Adrenal gland (tissue), 12 donors: ENCODE results near the gene MCEE. TPM values are rescaled to one million over a fixed set of nuclear protein-coding genes. Genes with fewer than 3 reads are reported as not detected.
"Not testable (repeated sequence)": the region's sequence is repeated elsewhere in the genome, so short reads cannot be mapped to it uniquely, and the experiment has no call there.

ENCODE experiments used
- DNase-seq, 7 donors: peaks; one replicate each; pipeline ENCODE4 v3.0.0-alpha.2; 2019 to 2020
- H3K27ac ChIP-seq, 5 donors: fragments of 200-600 bp; sonication (generic) in 4 of 5; 1 replicate in 3 of 5; 2 replicates in 2 of 5; pipeline versions ENCODE4 v1.5.1 to v1.8.0; 2016 to 2020; ENCODE audit warnings: mild to moderate bottlenecking in 1 of 5
- H3K27me3 ChIP-seq: fragments of 200-600 bp; 2 replicates; pipeline ENCODE4 v1.8.0; 2021
- H3K36me3 ChIP-seq, 2 donors: fragments of 200-600 bp; replicated peaks in 1 of 2; 1 replicate in 1 of 2; 2 replicates in 1 of 2; pipeline versions ENCODE4 v1.5.1 to v1.8.0; 2018 to 2022
- H3K4me1 ChIP-seq, 2 donors: fragments of 200-600 bp; replicated peaks in 1 of 2; 1 replicate in 1 of 2; 2 replicates in 1 of 2; pipeline versions ENCODE4 v1.5.1 to v1.8.0; 2018 to 2021
- H3K4me3 ChIP-seq, 4 donors: fragments of 200-600 bp; sonication (generic) in 3 of 4; one replicate each; pipeline ENCODE4 v1.5.1; 2016 to 2018
- H3K9me3 ChIP-seq, 3 donors: fragments of 200-600 bp; sonication (generic) in 1 of 3; replicated peaks in 1 of 3; 1 replicate in 2 of 3; 2 replicates in 1 of 3; pipeline versions ENCODE4 v1.5.1 to v1.8.0; 2016 to 2021
- CTCF ChIP-seq, 6 experiments: fragments of 450-650 bp in 4 of 6; fragments of 200-600 bp in 2 of 6; sonication (generic) in 1 of 6; IDR thresholded peaks; 1 replicate in 5 of 6; 2 replicates in 1 of 6; pipeline versions ENCODE4 v1.5.1 to v1.8.0; 2016 to 2021; ENCODE audit warnings: antibody characterized with exemption in 6 of 6, mild to moderate bottlenecking in 2 of 6, moderate library complexity in 1 of 6
- POLR2A ChIP-seq, 2 donors: fragments of 450-650 bp; IDR thresholded peaks; one replicate each; pipeline ENCODE4 v1.6.1; 2017; ENCODE audit warnings: antibody characterized with exemption in 2 of 2, mild to moderate bottlenecking in 2 of 2, moderate library complexity in 1 of 2
- WGBS, 4 donors: extraction: QIAGEN DNeasy Blood & Tissue Kit in 2 of 4; methylation state at CpG; one replicate each; pipeline versions ENCODE4 v1.1.5 to v1.1.7; 2013 to 2017; 5-methylcytosine and 5-hydroxymethylcytosine counted together
- intact Hi-C, 2 donors: fragments of 100-400 bp; cut with DNase I; formaldehyde crosslinking; loops; one replicate each; pipeline versions ENCODE4 v1.14.1 to v1.15.0; 2022 to 2023
- polyA plus RNA-seq, 3 donors: library from polyadenylated mRNA; stranded (reverse); fragments of 200-250 nt in 2 of 3; fragments of 350-450 nt in 1 of 3; fragmentation: Illumina TruSeq in 1 of 3; extraction: RNeasy Lipid Tissue Mini Kit (QIAGEN cat#74804) in 1 of 3; gene quantifications; one replicate each; pipeline ENCODE4 v1.2.3, GENCODE V29; 2013 to 2014
- total RNA-seq, 9 donors: library from RNA; depleted of rRNA in 4 of 9; stranded (reverse); fragments of >200 nt in 4 of 9; fragments of 120-200 nt in 1 of 9; fragmentation: NEBNext Ultra II Directional in 1 of 9; extraction: Animal tissue kit (Norgen Biotek cat#: 25700) in 1 of 9; gene quantifications; one replicate each; pipeline versions ENCODE4 v1.1.0 to v1.2.4, GENCODE V29; 2013 to 2023
- donor health status: healthy with polysubstance abuse.
- donor health status: Bipolar disorder and iron deficiency.
- donor health status: DM: yes; HTN: yes; CAD: no.
- donor health status: DM: no; HTN: no; CAD: no.
- donor health status: DM: no; HTN: no; CAD: no.
- donor health status: DM: yes; HTN: yes; CAD: no.

MCEE gene
- total and polyA plus RNA-seq, 12 donors, result 20.1 to 50.7 (median 31.5) TPM

GRCh38 chr2:71102981-71103681, 26.9 kb downstream of the MCEE start:
- WGBS, 4 donors, result 67 to 76% (median 68%) methylated on average over 6 of the region's 6 CpGs
- H3K9me3 ChIP-seq, result no peaks in the 10 kb centered on the region
- no peak for DNase-seq
- H3K27ac ChIP-seq, result no peak overlapping the region
- H3K4me3 ChIP-seq, result no peak overlapping the region
- H3K36me3 ChIP-seq, result no peaks in the 10 kb centered on the region
- intact Hi-C loops, result no loop called here
- no peak for TF ChIP-seq CTCF (IDR thresholded peaks at IDR 0.05)
- no peak for TF ChIP-seq POLR2A (IDR thresholded peaks at IDR 0.05)
- no peaks in the 10 kb centered on the region for H3K4me1 ChIP-seq
- no peaks in the 10 kb centered on the region for H3K27me3 ChIP-seq

DNA sequence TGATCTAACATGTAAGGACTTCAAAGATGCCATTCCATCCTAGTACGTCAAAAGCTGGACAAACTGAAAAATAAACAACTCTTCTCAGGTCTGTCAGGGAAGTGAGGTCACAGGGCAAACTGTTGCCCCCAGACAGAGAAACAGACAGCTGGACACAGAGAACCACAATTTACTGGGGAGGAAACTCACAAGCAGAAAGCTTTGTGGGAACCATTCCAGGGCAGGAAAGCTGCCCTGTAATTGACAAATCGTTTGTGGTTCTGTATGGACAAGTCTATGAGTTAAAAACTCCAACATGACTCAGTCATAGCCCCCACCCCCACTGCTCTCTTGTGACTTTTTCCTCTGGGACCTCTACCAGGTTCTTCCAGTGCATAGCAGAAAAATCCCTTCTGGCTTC, 28.4 kb downstream of the MCEE start:
- Histone ChIP-seq H3K36me3 (no peaks in the 10 kb centered on the region), H3K4me3 (no peak overlapping the region), H3K4me1 (no peaks in the 10 kb centered on the region), H3K27ac (no peak overlapping the region), H3K27me3 (no peaks in the 10 kb centered on the region), H3K9me3 (no peaks in the 10 kb centered on the region)
- WGBS, 4 donors, result 43 to 50% (median 46%) methylated on average over 2 of the region's 2 CpGs
- intact Hi-C loops, result no loop called here
- peak in 1 of 7 donors; percentile 4 for DNase-seq
- TF ChIP-seq POLR2A (IDR thresholded peaks at IDR 0.05) (no peak), CTCF (IDR thresholded peaks at IDR 0.05) (no peak)

DNA sequence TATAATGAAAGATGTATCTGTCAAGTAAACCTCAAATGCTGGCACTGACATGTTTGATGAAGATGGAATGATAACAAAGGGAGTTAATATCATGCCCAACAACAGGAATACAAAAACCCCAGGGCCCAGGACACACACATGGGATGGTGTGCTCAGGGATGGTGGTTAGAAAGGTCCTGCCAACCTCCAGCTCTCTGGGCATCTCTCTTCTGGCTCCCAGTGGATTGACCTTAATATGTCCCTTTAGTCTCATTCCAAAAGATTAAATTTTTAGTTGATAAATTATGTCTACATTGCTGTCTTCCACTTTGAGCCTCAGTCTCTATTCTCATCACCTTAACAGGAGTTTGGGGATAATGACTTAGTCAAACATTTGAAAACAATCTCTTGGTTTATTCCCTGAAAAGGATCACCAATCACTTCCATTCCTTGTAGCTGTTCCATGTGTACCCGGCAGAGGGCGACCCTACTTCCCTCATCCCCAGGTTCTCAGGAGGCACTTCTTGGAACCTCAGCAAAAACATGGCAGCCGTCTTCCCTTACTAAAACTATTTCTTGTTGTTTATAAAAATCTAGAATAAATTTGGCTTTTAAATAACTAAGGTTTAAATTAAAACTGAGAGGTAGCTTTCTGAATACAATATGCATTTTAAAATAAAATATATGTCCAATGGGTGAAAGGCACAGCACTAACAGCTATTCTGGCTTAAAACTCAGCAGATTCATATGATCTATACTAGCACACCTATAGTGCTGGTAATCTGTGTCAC, 29.6 kb downstream of the MCEE start:
- Histone ChIP-seq H3K9me3 (no peaks in the 10 kb centered on the region), H3K27me3 (no peaks in the 10 kb centered on the region), H3K4me3 (no peak overlapping the region), H3K27ac (no peak overlapping the region), H3K4me1 (no peaks in the 10 kb centered on the region), H3K36me3 (no peaks in the 10 kb centered on the region)
- peak; percentile 65 to 88 (median 75) for DNase-seq
- TF ChIP-seq POLR2A (IDR thresholded peaks at IDR 0.05) (no peak), CTCF (IDR thresholded peaks at IDR 0.05) (peak; percentile 66 to 80 (median 74))
- WGBS, 4 donors, result 5 to 10% (median 7%) methylated on average over 3 of the region's 3 CpGs
- intact Hi-C loops, result no loop called here

GRCh38 chr2:71092491-71093260, 37.4 kb downstream of the MCEE start:
- H3K27ac ChIP-seq, H3K9me3 ChIP-seq, H3K4me3 ChIP-seq, H3K4me1 ChIP-seq, H3K36me3 ChIP-seq, DNase-seq, H3K27me3 ChIP-seq, intact Hi-C loops: not testable (repeated sequence)
- WGBS, 4 donors, result 89 to 98% (median 93%) methylated on average over 17 to 33 of the region's 33 CpGs

GRCh38 chr2:71091808-71092207, 38.2 kb downstream of the MCEE start:
- DNase-seq, intact Hi-C loops: not testable (repeated sequence)
- 84 to 89% (median 86%) methylated on average over 7 to 9 of the region's 9 CpGs for WGBS, 4 donors

DNA sequence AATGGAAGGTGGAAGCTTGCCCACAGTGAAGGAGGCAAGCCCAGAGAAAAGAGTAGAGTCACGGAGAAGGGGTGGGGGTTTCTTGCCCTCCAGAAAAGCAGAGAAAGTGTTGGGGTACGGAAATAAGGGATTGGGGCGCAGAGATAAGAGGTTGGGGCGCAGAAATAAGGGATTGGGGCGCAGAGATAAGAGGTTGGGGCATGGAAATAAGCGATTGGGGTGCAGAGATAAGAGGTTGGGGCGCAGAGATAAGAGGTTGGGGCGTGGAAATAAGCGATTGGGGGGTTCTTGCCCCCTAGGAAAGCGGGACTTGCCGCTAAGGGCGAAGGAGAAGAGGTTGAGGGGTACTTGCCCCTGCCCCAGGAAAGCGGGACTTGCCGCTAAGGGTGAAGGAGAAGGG, 40.6 kb downstream of the MCEE start:
- H3K27ac ChIP-seq, H3K27me3 ChIP-seq, H3K4me3 ChIP-seq, H3K4me1 ChIP-seq, intact Hi-C loops, DNase-seq, H3K9me3 ChIP-seq, H3K36me3 ChIP-seq: not testable (repeated sequence)
- WGBS, 4 donors, result 81 to 86% (median 81%) methylated on average over 14 of the region's 14 CpGs

More at GRCh38 chr2:71091808-71092207, 38.2 kb downstream of the MCEE start:
- H3K27ac ChIP-seq, H3K36me3 ChIP-seq, H3K9me3 ChIP-seq, H3K27me3 ChIP-seq, H3K4me3 ChIP-seq, H3K4me1 ChIP-seq: not testable (repeated sequence)

DNA sequence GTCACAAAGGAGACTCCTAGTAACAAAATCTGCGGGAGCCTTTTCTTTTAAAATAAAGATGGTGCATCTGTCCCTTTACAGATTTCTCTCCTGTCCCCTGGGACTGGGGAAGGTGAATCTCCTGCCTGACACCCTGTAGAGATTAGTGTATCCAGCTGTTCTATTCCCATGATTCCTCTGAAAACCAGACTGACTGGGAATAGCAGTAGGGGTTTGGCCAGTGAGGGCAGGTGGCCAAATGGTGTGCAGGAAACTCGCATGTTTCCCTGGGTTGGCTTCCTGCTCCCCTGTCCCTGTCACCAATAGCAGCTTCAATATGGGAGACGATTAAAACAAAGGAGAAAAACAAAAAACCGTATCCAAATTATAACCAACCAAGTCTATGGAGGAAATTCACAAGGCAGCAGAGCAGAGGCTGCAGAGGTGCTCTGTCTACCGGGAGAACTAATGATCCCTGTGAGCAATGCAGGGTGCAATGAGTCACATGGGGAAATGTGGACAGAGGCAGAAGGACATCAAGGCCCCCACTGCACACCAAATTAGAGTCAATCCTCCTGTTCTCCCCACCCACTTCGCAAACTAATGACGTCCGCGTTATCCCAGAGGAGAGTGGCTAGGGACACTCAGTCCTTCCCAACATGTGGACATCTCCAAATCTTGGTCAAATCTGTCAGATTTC, 44.6 kb downstream of the MCEE start:
- H3K4me3 ChIP-seq, H3K36me3 ChIP-seq, H3K27ac ChIP-seq, H3K9me3 ChIP-seq, H3K4me1 ChIP-seq, H3K27me3 ChIP-seq, DNase-seq, intact Hi-C loops: not testable (repeated sequence)
- 61 to 73% (median 68%) methylated on average over 9 of the region's 9 CpGs for WGBS, 4 donors
